Stimulated activated CD4-positive, alpha-beta T cell treated with anti-CD3 and anti-CD28 coated beads, Interleukin-12 subunit alpha, Interleukin-12 subunit beta, amount 100 ng/mL, for 24 hours (primary cell): Measurements from ENCODE around the gene NDUFV2.
"Not testable (repeated sequence)": the region's sequence is repeated elsewhere in the genome, so short reads cannot be mapped to it uniquely, and the experiment has no call there.

ENCODE experiments used
- DNase-seq, 2 experiments: peaks; one replicate each; pipeline ENCODE4 v3.0.0-alpha.2; 2020; ENCODE audit warnings: low read depth in 2 of 2

The NDUFV2 gene

DNA sequence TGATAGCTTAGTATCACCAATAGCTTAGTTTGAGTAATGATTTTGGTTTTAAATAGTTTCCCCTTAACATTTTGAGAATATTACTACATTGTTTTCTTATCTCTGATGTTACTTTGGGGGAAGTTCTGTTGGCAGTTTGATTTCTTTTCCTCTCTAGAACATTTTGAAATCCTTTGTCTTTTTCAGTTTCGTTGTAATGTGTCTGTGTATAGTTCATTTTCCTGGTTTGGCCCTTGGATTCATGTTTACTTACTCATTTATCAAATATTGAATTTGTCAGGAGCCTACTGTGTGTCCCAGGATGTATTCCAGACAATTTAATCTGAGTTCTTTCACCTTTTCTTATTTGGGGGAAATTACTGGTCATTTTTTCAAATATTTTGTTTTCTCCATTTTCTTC lies 50.8 kb downstream of the NDUFV2 start:
- no peak for DNase-seq

- DNase-seq: no peak
Measured at GRCh38 chr18:9156604-9157249, 54.2 kb downstream of the NDUFV2 start.

GRCh38 chr18:9157806-9158205 lies 55.3 kb downstream of the NDUFV2 start:
- no peak for DNase-seq

DNA sequence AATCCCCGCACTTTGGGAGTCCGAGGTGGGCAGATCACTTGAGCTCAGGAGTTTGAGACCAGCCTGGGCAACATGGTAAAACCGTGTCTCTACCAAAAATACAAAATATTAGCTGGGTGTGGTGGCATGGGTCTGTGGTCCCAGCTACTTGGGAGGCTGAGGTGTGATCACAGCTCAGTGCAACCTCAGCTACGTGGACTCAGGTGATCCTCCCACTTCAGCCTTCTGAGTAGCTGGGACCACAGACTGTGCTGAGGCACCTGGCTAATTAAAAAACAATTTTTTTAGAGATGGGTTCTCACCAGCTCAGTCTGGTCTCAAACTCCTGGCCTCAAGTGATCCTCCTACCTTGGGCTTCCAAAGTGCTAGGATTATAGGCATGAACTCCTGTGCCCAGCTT lies 57.5 kb downstream of the NDUFV2 start:
- DNase-seq: no peak

DNA sequence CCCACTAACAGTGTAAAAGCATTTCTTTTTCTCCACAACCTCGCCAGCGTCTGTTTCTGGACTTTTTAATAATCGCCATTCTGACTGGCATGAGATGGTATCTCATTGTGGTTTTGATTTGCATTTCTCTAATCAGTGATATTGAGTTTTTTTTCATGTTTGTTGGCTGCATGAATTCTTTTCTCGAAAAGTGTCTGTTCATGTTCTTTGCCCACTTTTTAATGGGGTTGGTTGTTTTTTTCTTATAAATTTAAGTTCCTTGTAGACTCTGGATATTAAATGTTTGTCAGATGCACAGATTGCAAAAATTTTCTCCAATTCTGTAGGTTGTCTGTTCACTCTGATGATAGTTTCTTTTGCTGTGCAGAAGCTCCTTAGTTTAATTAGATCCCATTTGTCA lies 60.2 kb downstream of the NDUFV2 start:
- DNase-seq: not testable (repeated sequence)

DNA sequence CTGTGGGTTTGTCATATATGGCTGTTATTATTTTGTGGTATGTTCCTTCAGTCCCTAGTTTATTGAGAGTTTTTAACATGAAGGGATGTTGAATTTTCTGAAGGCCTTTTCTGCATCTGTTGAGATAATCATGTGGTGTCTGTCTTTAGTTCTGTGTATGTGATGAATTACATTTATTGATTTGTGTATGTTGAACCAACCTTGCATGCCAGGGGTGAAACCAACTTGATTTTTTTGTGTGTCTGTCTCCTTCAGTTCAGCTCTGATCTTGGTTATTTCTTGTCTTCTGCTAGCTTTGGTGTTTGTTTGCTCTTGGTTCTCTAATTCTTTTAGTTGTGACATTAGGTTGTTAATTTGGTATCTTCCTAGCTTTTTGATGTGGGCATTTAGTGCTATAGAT lies 61.6 kb downstream of the NDUFV2 start:
- not testable (repeated sequence) for DNase-seq

- DNase-seq: not testable (repeated sequence)
Measured at GRCh38 chr18:9165883-9166282, 63.4 kb downstream of the NDUFV2 start.

DNA sequence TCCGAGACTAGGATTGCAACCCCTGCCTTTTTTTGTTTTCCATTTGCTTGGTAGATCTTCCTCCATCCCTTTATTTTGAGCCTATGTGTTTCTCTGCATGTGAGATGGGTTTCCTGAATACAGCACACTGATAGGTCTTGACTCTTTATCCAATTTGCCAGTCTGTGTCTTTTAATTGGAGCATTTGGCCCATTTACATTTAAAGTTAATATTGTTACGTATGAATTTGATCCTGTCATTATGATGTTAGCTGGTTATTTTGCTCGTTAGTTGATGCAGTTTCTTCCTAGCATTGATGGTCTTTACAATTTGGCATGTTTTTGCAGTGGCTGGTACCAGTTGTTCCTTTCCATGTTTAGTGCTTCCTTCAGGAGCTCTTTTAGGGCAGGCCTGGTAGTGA lies 67.0 kb downstream of the NDUFV2 start:
- not testable (repeated sequence) for DNase-seq

GRCh38 chr18:9171919-9172318 lies 69.4 kb downstream of the NDUFV2 start:
- DNase-seq: not testable (repeated sequence)

- DNase-seq: no peak
Measured at GRCh38 chr18:9172506-9173127, 70.1 kb downstream of the NDUFV2 start.

- DNase-seq: no peak
Measured at GRCh38 chr18:9173770-9174233, 71.3 kb downstream of the NDUFV2 start.

- no peak for DNase-seq
Measured at GRCh38 chr18:9174302-9174701, 71.8 kb downstream of the NDUFV2 start.

DNA sequence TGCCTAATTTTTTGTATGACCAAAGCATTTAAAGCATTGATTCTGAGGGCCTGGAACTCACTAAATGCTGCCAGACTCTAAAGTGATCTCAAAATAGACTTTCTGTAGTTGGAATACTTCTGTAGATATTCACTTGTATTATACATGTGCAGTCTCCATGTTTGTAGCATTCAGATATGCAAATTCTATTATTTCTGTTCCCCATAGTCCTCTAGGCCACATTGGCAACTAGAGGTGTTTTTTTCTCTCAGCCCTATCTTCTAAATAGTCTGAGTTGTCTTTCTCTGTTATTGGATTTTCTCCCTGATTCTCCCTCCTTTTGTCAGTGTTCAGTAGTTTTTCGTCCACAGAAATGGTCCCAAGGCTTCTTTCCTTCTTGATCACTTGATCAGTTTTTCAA lies 72.6 kb downstream of the NDUFV2 start:
- DNase-seq: no peak

DNA sequence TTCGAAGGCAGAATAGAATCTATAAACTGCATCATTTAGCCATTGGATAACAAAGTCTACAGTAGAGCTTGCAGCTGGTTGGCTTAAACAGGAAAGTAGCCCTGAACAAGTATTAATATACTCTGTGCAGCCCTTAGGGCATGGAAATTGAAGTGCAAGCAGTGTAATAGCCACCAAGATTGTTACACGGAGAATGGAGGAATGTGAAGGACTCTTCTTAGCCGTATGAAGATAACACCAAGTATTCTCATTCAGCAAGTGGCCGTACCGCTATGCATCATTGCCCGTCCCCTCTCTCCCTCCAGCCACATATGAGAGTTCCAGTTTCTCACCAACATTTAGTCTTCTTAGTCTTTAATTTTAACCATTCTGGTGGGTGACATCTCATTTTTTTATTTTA lies 74.5 kb downstream of the NDUFV2 start:
- no peak for DNase-seq

- DNase-seq: no peak
Measured at GRCh38 chr18:9177466-9177865, 75.0 kb downstream of the NDUFV2 start.

DNA sequence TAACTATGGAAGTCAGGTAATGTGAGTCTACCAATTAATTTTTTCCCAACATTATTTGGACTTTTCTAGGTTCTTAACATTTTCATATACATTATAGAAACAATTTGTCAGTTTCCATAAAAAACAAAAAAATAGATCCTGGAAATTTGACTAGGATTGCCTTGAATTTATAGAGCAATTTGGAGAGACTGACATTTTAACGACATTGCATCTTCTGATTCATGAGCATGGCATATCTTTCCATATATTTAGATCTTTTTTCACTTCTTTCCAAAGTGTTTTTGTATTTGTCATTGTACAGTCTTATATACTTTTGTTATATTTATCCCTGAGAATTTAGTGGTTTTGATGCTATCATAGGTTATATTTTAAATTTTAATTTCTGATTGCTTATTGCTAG lies 76.1 kb downstream of the NDUFV2 start:
- DNase-seq: no peak

GRCh38 chr18:9181275-9181674 lies 78.8 kb downstream of the NDUFV2 start:
- DNase-seq: no peak

GRCh38 chr18:9182852-9183399 lies 80.4 kb downstream of the NDUFV2 start:
- DNase-seq: no peak
